Cardiac fibroblast (primary cell): Measurements from ENCODE around the gene RASSF1.
"Not testable (repeated sequence)": the region's sequence is repeated elsewhere in the genome, so short reads cannot be mapped to it uniquely, and the experiment has no call there.

ENCODE experiments used
- DNase-seq, 2 donors: peaks; one replicate each; pipeline versions ENCODE4 v3.0.0 to v3.0.0-alpha.2; 2010; ENCODE audit warnings: low read depth in 2 of 2
- H3K4me3 ChIP-seq, 2 donors: replicated peaks in 1 of 2; 1 replicate in 1 of 2; 2 replicates in 1 of 2; pipeline ENCODE4 v1.5.1; 2011; ENCODE audit warnings: low read depth in 2 of 2, low read length in 2 of 2, mild to moderate bottlenecking in 2 of 2, moderate library complexity in 1 of 2
- CTCF ChIP-seq: IDR thresholded peaks from one replicate; pipeline ENCODE4 v1.5.1; 2011; ENCODE audit warnings: low read depth, mild to moderate bottlenecking, low read length, inconsistent platforms

The RASSF1 gene

GRCh38 chr3:50286322-50287227 lies 54.1 kb downstream of the RASSF1 start:
- H3K4me3 ChIP-seq = no peak overlapping the region
- TF ChIP-seq CTCF = no peak
- no peak for DNase-seq

GRCh38 chr3:50284121-50284520 lies 56.5 kb downstream of the RASSF1 start:
- not testable (repeated sequence) for DNase-seq, H3K4me3 ChIP-seq
